HTERT RPE-1 (cell line): Measurements from ENCODE around the gene ANKRD13B.

Experiments
- in situ Hi-C: fragments of 300-500 bp; cut with MboI; formaldehyde crosslinking; loops from 4 replicates; pipeline ENCODE4 v1.14.3; 2020; ENCODE audit warnings: low sequenced_read_pairs

ANKRD13B gene

DNA sequence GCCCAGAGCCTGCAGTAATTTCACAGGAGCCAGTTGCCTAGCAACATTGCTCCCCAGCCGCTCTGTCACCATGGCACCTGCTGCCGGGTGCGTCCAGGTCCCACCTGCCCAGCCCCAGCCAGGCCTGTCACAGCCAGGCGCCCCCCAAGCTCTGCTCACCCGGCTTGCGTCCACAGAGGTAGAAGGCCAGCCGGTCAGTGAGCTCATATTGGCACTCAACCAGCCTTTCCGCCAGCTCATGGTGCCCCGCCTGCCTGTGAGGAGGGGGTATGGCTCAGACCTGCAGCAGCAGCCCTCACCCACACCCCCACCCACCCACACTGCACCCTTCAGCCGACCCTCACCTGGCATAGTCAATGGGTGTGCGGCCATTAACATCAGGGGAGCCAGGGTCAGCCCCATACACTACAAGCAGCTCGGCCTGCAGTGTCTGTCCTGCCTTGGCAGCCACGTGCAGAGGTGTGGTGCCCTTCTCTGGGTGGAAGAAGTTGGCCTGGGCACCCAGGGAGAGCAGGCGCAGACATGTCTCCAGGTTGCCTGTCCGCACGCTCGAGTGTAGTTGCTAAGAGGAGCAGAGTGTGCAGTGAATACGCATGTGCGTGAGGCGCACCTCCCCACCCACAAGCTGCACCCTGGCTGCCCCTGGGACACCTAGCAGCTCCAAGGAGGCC, 11.2 kb upstream of the ANKRD13B start:
- in situ Hi-C loops: no loop called here

DNA sequence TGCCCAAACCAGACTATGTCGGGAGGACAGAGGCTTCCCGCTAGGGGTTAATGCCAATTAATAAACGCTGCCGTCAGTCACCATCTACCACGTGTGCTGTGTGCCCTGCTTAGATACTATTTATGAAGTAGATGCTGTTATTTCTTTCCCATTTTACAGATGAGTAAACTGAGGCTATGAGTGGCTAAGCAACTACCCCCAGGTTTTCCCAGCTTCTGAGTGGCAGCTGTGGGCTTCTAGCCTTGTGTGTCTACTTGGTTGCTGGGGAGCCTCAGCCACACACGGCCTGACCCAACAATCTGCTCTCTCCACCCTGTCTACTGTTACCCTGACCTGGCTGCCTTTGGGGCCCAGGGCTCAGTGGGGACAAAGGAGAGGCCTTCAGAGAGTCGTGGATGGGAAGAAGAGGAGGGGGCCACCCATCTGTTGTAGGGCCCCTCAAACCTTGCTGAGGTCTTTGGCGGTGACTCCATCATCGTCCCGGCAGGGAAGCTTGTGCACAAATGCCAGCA, 10.6 kb upstream of the ANKRD13B start:
- in situ Hi-C loops: no loop called here

GRCh38 chr17:29582772-29583171, 10.2 kb upstream of the ANKRD13B start:
- in situ Hi-C loops: no loop called here

GRCh38 chr17:29583324-29584248, 9.3 kb upstream of the ANKRD13B start:
- in situ Hi-C loops: no loop called here

DNA sequence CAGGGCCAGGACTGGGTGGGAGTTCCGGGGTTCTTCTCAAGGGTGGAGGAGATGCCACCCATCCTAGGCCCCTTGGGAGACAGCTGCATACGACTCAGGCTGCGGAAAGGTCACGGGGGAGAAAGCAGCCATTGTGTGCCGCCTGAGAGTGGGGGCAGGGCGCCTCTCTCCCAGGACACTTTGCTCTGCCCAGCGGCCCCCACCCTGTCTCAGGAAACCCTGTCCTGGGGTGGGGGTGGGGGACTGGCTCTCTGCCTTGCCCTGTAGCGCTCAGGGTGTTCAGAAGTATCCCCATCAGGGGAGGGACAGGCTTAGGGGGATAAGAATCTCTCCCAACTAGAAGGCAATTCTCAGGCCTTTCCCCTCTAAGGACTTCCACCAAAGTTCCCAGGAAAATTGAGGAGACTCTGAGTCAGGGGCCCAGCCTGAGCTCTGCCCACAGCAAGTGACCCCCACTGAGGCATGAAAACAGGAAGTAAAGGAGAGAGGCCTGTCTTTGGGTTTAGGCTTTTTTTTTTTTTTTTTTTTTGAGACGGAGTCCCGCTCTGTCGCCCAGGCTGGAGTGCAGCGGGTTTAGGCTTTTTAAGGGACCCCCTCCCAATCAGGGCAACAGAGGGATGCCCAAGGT, 8.4 kb upstream of the ANKRD13B start:
- in situ Hi-C loops: no loop called here

DNA sequence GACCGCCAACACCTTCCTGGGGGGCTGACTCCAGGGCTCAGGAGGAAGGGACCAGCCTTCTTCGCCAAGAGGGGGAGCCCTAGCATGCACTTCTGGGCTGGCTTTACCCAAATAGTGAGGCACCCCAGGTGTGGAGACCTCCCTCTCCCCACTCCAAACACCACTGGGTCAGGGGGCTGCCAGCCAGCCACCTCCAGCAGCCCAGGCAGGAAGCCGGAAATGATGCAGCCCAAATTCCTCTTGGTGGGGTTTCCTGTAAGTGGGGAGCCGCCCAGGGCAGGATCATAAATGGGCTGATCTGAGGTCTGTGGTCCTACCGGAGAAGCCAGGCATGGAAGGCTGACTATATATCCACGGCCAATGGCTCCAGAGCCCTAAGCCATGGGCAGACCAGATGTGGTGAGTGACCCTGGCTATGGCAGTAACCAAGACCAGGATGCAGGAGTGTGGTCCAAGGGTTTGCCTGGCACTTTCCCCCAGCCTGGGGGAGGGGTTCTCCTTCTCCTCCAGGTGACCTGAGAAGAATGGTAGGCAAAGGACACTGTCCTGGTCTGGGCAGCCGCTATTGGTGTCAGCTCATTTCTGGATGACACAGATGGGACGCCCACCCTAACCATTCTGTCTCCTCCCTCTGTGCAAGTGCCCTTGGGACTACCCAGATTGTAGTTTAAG, 7.7 kb upstream of the ANKRD13B start:
- in situ Hi-C loops: no loop called here

- in situ Hi-C loops: no loop called here
Measured at GRCh38 chr17:29586676-29587469, 6.1 kb upstream of the ANKRD13B start.

DNA sequence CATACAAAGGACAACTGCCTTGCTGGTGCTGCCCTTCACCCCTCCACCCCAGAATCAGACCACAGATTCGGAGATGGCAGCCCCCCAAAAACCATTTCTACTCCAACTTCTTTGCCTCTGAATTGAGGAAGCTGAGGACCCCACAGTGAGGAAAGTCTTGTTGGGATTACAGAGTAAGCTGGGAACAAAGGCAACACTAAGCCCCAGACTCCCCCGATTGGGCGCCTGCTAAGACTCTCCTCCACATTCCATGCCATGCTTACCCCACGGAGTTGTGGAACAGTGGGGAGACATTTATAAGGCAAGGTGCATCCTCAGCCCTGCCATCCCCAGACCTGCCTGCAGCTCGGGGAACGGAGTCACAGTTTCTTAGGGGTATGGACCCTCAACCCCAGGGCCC, 5.3 kb upstream of the ANKRD13B start:
- in situ Hi-C loops: no loop called here

DNA sequence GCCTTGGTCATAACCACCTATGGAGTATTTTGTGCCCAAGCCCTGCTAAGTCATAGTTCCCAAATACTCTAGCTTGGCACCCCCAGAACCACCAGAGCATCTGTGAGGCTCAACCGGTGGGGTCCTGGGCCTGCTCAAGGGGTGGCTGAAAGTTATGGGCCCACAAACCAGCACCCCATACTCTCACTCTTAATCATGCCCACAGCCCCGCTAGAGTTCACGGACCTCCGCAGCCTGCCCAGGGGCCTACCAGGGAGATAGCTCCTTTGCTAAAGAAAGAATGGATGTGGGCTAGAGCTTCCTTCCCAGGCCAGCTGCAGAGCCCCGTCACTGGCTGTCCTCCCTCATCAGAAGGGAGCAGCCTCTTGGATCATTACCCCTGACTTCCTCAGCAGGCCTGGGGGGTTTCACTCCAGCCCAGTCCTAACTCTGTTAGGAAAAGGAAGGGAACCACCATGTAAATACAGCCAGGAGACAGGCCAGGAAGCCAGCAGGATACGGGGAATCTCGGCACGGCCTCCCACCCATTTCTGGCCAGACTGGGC, 4.8 kb upstream of the ANKRD13B start:
- in situ Hi-C loops: no loop called here

DNA sequence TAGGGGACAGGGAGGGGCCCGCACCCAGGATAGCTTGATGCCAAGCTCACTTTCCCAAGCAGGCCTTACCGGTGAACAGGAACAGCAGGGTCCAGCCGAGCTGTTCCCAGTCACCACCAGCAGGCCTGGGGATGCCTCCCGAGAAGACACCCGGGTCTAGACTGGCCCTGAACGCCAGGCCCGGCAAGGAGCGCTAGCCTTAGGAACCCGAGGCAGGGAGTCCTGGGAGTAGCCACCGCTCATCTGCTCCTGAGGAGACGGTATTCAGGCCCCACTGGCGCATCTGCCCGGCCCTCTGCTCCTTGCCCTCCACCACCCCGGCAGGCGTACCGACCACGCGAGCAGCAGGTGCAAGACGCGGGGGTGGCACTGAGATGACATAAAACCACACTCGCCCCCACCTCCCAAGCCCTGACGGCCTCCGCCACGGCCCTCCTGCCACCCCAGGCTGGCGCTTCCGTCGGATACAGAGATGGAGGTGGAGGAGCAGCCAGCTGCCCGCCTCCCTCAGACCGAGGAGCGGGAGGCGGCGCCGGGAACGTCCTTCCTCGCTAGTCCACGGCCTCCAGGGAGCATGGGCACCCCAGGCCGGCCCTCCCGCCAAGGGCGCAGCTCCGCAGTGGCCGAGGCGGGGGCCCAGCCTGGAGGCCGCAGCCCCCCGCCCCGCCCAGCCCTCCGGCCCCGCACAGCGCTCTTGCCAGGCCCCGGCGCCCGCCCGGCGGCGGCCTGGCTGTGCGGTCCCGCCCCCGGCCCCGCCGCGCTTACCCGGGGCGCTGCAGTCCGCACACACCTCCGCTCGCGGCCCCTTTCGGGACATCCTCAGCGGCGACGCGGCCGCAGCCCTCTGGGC, 4.1 kb upstream of the ANKRD13B start:
- in situ Hi-C loops: no loop called here

GRCh38 chr17:29589524-29590410, 3.2 kb upstream of the ANKRD13B start, which contains the start of gene GIT1:
TSS of gene GIT1 (minus strand) at chr17:29589648. CDS start at chr17:29589378, 270 bp downstream.
- in situ Hi-C loops: no loop called here

DNA sequence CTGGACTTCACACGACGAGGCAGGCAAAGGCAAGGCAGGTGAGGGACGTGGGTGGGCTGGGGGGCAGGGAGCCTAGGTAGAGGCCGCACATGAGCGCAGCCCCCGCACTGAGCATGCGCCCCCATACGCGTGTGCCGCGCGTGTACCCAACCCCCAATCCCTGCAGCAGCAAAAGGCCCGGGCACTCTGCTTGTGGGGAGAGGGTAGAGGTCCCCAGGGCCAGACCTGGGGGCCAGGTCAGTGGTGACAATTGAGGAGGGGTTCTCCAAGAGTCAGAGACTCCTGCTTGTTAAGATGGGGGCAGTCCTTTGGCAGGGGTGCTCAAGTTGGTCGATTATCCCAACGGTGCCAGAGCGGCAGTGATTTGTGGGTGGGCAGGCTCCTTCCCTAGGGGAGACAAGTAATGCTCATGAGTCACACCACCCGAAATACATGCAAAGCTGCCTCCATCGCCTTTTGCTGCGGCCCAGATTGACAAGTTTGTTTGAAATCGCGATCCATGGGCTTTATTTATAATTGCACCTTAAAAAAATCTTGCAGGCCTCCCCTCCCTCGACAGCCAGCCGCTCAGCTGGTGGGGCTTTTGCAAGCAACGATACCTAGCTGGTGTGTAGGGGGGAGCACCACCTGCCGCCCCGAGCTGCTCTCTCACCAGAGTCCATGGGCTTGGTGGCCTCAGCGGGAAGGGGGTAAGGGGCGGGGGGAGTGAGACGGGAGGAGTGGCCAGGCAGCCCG, 2.4 kb upstream of the ANKRD13B start:
- in situ Hi-C loops: no loop called here

- in situ Hi-C loops: no loop called here
Measured at GRCh38 chr17:29591146-29591736, 1.7 kb upstream of the ANKRD13B start.

- in situ Hi-C loops: no loop called here
Measured at GRCh38 chr17:29591737-29592608, 959 bp upstream of the ANKRD13B start.

GRCh38 chr17:29593591-29594518, 923 bp downstream of the ANKRD13B start:
- in situ Hi-C loops: no loop called here
